Mammary epithelial cell (primary cell): ENCODE measurements around the gene STK17B.

ENCODE experiments used
- CTCF ChIP-seq, 2 donors: IDR thresholded peaks in 1 of 2; conservative IDR thresholded peaks in 1 of 2; 2 replicates each; pipeline ENCODE4 v1.5.1; 2011 to 2012; ENCODE audit warnings: inconsistent platforms in 2 of 2, low read length in 2 of 2, mild to moderate bottlenecking in 2 of 2, control low read depth in 1 of 2, low read depth in 1 of 2; ENCODE audit not compliant: insufficient read depth in 1 of 2; ENCODE audit errors: extremely low read depth in 1 of 2
- EZH2 ChIP-seq: IDR thresholded peaks from 2 replicates; pipeline ENCODE4 v1.6.1; 2012; ENCODE audit warnings: low read length, inconsistent platforms, borderline replicate concordance

- TF ChIP-seq CTCF (conservative IDR thresholded peaks at IDR 0.05 in 1 of 2, IDR thresholded peaks at IDR 0.05 in 1 of 2; ENCODE audit: extremely low read depth in 1 of 2, insufficient read depth in 1 of 2, low read depth in 1 of 2, low read length in 2 of 2) (no peak), EZH2 (no peak)
These were observed 1.2 kb downstream of the STK17B start for GRCh38 chr2:196170213-196170605.
